SKM-1 (cell line): ENCODE measurements around the gene TMEM243.
"Not testable (repeated sequence)": the region's sequence is repeated elsewhere in the genome, so short reads cannot be mapped to it uniquely, and the experiment has no call there.

Experiments used
- DNase-seq: peaks from one replicate; lab custom pipeline; 2025; ENCODE audit not compliant: unreplicated experiment; lab: John Stamatoyannopoulos, UW

Gene TMEM243

GRCh38 chr7:87213252-87213651 is 6.3 kb downstream of the TMEM243 start:
- DNase-seq, result no peak

- no peak for DNase-seq
Observed at GRCh38 chr7:87212498-87212897, 7.0 kb downstream of the TMEM243 start.

- DNase-seq, result no peak
Observed at GRCh38 chr7:87210506-87210905, 9.0 kb downstream of the TMEM243 start.

GRCh38 chr7:87209295-87209924 is 10.1 kb downstream of the TMEM243 start:
- DNase-seq, result no peak

GRCh38 chr7:87206361-87206760 is 13.2 kb downstream of the TMEM243 start:
- no peak for DNase-seq

- not testable (repeated sequence) for DNase-seq
Observed at GRCh38 chr7:87205701-87206100, 13.8 kb downstream of the TMEM243 start.

- DNase-seq, result no peak
Observed at GRCh38 chr7:87204933-87205332, 14.6 kb downstream of the TMEM243 start.

- not testable (repeated sequence) for DNase-seq
Observed at GRCh38 chr7:87203929-87204328, 15.6 kb downstream of the TMEM243 start.

GRCh38 chr7:87202705-87203104 is 16.8 kb downstream of the TMEM243 start:
- DNase-seq, result no peak

GRCh38 chr7:87202208-87202607 is 17.3 kb downstream of the TMEM243 start:
- DNase-seq, result no peak

GRCh38 chr7:87199700-87200450 is 19.7 kb downstream of the TMEM243 start:
- no peak for DNase-seq

- DNase-seq, result no peak
Observed at GRCh38 chr7:87199241-87199640, 20.3 kb downstream of the TMEM243 start.

- no peak for DNase-seq
Observed at GRCh38 chr7:87193912-87194311, 25.6 kb downstream of the TMEM243 start.

- no peak for DNase-seq
Observed at GRCh38 chr7:87192784-87193487, 26.6 kb downstream of the TMEM243 start.

- no peak for DNase-seq
Observed at GRCh38 chr7:87190783-87191182, 28.7 kb downstream of the TMEM243 start.

GRCh38 chr7:87188930-87189329 is 30.6 kb downstream of the TMEM243 start:
- no peak for DNase-seq

- no peak for DNase-seq
Observed at GRCh38 chr7:87187120-87187519, 32.4 kb downstream of the TMEM243 start.

- no peak for DNase-seq
Observed at GRCh38 chr7:87179180-87179579, 40.4 kb downstream of the TMEM243 start.

GRCh38 chr7:87178320-87178719 is 41.2 kb downstream of the TMEM243 start:
- DNase-seq, result no peak

GRCh38 chr7:87173471-87173870 is 46.1 kb downstream of the TMEM243 start:
- DNase-seq, result no peak

GRCh38 chr7:87171282-87171934 is 48.1 kb downstream of the TMEM243 start:
- DNase-seq, result no peak

GRCh38 chr7:87170828-87171227 is 48.7 kb downstream of the TMEM243 start:
- no peak for DNase-seq
